Stimulated activated CD8-positive, alpha-beta memory T cell treated with anti-CD3 and anti-CD28 coated beads, Interleukin-7, amount 100 ng/mL, for 4 hours (primary cell): ENCODE data around the gene FXYD4.
"Not testable (repeated sequence)": the region's sequence is repeated elsewhere in the genome, so short reads cannot be mapped to it uniquely, and the experiment has no call there.

Experiments
- DNase-seq, 2 donors: peaks; one replicate each; pipeline ENCODE4 v3.0.0-alpha.2; 2020; ENCODE audit warnings: low read depth in 2 of 2

The FXYD4 gene

GRCh38 chr10:43375401-43376020 is 4.1 kb downstream of the FXYD4 start:
- DNase-seq = no peak

GRCh38 chr10:43376046-43376635 is 4.7 kb downstream of the FXYD4 start:
- DNase-seq = no peak

DNA sequence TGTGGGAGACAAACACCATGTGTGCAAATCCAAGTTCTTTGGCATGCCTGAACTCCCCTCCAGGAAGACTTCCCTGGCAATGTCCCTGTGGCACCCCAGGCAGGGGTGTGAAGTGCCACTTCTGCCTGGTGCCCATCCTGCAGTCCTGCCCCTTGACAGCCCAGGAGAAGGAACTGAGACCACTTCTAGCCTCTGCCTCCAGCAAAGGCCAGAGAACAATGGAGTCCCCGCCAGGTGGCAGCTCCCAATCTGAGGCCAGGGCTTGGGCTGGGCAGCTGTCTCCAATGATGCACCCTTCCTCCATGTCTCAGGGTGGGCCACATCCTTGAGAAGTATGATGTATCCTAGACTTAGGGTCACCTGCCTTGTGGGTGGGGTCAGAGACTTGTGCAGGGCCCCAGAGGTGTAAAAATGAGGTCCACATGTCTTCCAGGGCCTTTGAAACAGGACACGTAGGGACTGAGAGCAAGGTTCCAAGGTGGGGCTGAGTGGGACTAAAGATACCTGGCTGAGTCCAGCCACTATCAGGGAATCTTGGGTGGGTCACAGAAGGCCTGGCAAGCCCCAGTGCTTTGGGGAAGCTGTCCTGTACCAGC is 5.5 kb downstream of the FXYD4 start:
- no peak for DNase-seq

- no peak for DNase-seq
Observed at GRCh38 chr10:43377424-43377883, 6.0 kb downstream of the FXYD4 start.

GRCh38 chr10:43380610-43381222 is 9.3 kb downstream of the FXYD4 start:
- no peak for DNase-seq

DNA sequence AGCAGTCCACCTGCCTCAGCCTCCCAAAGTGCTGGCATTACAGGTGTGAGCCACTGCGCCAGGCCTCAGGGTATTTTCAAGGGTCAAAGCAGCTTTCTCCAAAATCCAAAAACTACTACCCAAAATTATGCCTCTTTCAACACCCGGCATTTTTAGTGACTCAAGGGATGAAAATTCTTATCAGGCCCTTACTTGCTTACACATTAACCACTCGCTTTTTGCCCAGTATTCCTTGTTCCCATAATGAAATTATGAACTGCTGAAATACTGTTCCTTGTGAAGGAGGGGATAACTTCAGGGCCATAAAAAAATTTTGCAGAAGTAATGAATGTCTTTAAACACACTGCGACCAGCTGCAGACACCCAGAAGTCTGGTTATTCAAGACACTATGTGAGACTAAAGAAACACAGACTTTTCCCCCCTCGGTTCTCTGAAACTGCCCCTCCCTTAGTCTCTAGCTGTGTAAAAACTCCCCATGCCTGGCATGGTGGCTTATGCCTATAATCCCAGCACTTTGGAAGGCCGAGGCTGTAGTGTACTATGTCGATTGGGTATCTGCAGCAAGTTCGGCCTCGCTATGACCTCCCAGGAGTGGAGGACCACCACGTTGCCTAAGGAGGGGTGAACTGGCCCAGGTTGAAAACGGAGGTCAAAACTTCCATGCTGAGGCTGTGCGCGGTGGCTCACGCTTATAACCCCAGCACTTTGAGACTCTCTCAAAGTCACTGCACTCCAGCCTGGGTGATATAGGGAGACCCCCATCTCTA is 12.0 kb downstream of the FXYD4 start:
- DNase-seq = no peak

- no peak for DNase-seq
Observed at GRCh38 chr10:43384252-43385221, 13.1 kb downstream of the FXYD4 start.

DNA sequence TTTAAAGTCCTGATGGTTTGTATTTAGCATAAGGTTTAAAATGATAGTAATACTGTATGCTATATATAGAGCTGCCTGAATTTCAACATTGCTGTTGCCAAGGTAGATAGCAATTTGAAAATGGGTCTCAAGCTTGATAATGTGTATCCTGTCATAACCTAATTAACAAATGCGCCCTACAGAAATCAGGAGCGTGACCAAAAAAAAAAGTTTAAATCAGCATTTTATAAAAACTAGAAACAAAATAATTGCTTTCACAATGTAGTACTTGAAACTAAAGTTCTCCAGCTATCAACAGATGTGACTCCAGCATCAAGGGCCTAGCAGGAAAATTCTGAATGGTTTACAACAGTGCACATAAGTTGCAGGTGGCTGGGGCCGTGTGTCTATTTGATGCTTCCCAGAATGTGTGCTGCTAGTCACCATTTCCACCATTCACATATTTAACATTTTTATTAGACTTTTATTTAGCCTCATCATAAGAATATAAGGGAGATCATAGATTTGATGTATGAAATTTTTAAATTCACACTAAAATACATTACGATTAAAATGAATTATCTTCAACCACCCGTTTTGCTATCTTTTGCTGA is 14.1 kb downstream of the FXYD4 start:
- no peak for DNase-seq

- no peak for DNase-seq
Observed at GRCh38 chr10:43386549-43386948, 15.1 kb downstream of the FXYD4 start.

DNA sequence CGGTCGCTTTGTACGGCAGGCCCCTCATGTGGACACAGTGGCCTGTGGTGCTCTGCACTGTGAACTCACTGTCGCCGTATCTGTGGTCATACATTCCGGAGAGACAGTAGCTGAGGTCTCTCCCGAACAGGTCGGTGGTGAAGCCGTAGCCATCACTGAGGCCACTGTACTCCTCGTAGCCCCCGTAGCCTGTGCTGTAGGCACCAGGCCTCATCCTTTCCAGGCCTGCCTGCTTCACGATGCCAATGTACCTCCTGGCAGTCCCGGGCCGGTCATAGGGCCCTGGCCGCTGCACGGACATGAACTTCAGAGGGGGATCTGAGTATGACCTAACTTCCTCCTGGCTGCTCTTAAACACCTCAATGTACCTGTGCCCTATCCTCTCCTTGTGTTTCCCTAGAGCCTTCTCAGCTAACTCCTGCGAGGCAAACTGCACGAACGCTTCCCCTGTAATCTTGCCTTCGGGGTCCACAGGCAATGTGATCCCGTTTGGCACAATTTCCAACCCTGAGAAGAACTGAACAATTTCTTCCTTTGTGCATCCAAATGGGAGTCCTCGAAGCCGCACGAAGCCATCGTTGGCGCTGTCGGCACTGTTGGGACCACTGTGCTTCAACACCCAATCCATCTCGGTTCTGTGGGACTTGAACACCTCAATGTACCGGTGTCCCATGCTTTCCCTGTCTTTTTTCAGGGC is 15.7 kb downstream of the FXYD4 start:
- DNase-seq = no peak

GRCh38 chr10:43387678-43388032 is 16.2 kb downstream of the FXYD4 start:
- no peak for DNase-seq

- no peak for DNase-seq
Observed at GRCh38 chr10:43389867-43390266, 18.4 kb downstream of the FXYD4 start.

- no peak for DNase-seq
Observed at GRCh38 chr10:43390333-43390732, 18.9 kb downstream of the FXYD4 start.

GRCh38 chr10:43390759-43391158 is 19.3 kb downstream of the FXYD4 start:
- DNase-seq = no peak

DNA sequence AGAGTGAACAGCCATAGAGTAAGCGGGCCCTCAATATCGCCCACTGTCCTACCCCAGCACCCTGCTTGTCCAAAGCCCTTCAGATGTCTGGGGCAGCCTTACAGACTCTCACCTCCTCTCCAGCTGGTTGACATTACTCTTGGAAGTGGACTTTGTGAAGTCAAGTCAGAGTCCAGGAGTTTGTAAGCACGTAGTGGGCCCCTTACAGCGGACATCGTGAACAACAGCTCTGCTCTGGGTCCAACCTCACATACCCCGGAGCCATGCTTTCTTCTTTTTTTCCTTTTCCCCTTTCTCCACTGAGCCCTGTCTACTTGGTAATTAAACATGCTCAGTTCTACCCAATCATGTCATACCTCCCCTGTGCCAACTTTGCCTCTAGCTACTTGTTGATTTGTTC is 20.1 kb downstream of the FXYD4 start:
- no peak for DNase-seq

DNA sequence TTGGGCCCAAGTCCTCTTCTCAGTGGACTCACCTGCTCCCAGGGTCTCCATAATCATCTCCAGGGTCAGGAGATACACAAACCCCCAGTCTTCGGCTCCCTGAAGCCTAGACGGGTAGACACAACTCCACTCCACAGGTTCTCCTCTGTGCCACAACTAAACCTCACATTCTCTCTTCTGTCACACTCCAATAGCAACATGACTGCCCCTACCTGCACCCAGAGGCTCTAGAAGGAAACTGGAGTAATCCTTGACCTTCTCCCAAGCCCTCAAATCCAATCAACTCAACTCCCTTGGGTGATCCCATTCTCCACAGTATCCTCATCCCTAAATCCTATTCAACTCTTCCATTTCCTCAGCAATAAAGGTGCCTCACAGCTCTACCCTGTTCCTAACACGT is 21.3 kb downstream of the FXYD4 start:
- no peak for DNase-seq

GRCh38 chr10:43393186-43393585 is 21.8 kb downstream of the FXYD4 start:
- not testable (repeated sequence) for DNase-seq

- no peak for DNase-seq
Observed at GRCh38 chr10:43393606-43394360, 22.3 kb downstream of the FXYD4 start.

DNA sequence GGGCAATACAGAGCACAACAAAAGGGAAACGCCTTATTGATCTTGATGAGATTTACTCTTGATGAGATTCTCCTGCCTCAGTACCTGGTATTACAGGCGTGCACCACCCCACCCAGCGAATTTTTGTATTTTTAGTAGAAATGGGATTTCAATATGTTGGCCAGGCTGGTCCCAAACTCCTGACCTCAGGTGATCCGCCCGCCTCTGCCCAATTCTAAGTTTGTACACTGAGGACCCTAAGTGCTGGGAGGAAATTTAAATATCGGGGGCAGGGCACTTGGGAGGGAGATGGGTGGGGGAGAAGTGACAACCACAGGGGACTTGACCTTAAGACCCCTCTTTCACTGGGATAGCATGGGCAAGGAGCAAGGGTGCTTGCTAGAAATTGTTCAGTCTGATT is 23.4 kb downstream of the FXYD4 start:
- no peak for DNase-seq
